Astrocyte of the hippocampus (primary cell): ENCODE measurements around the gene BIRC7.

Experiments
- DNase-seq: peaks from one replicate; pipeline ENCODE4 v3.0.0; 2011; ENCODE audit warnings: low read depth, low spot score

The BIRC7 gene, protein sequence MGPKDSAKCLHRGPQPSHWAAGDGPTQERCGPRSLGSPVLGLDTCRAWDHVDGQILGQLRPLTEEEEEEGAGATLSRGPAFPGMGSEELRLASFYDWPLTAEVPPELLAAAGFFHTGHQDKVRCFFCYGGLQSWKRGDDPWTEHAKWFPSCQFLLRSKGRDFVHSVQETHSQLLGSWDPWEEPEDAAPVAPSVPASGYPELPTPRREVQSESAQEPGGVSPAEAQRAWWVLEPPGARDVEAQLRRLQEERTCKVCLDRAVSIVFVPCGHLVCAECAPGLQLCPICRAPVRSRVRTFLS

DNA sequence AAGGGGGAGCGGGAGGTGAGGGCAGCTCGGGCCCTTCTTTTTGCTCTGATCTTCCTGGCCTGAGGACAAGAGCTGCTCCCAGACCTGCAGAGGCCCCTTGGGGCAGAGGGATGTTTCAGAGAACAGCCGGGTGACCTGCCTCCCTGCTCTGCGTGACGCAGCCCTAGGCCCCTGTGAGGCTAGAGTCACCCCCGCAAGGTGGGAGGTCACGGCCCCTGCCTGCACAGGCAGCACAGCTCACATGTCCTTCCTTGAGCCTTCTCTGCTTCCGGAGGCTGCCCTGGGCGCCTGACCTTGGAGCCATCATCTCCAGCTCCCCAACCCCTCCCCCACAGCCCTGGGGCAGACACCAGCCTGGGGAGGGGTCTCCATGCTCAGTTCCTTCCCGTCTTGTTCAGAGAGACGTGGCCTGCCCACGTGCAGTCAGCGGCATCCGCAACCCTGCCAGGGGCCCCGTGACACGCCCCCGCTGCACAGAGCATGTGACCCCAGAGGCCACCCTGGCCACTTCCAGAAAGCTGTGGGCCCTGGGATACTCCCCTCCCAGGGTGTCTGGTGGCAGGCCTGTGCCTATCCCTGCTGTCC, at the start of gene BIRC7:
Gene BIRC7 (plus strand): TSS at position 507 of the 585 bp plus-strand sequence. CDS start 192 bp downstream, outside the sequence.
- DNase-seq: no peak

- no peak for DNase-seq
These were observed 49.6 kb upstream of the BIRC7 start for GRCh38 chr20:63186084-63186483.

DNA sequence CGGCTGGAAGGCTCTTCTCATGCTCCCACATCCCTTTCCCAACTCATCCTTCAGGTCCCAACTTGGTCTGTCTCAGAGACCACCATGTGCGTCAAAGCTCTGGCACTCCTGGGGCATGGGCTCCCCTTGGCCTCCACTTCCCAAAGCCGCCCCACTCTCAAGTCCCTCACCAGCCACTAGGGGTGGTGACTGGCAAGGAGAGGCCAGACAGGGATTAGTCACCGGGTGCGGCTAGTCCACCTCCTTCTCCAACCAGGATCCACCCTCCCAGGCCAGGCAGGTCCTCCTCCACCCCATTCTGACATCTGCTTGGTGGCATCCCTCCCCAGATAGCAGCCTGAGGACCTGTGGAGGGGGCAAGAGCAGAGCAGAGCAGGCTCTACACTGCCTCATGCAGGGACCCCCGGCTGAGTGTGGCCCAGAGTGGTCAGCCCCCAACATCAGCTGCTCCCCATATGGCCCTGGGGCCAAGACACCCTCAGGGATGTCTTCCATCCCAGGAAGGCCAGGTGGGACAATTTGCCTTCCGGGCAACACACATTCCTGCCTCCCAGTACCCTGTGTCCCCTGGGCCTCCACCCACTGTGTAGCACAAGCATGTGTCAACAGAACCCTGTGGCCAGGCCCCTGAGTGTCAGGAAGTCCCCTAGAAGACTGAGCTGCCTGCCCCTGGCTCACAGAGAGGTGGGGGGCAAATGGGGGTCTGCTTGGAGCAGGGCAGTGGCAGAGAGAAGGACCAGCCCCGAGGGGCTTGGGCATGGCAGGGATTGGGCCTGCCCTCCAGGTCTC, 49.0 kb upstream of the BIRC7 start:
- DNase-seq: no peak

DNA sequence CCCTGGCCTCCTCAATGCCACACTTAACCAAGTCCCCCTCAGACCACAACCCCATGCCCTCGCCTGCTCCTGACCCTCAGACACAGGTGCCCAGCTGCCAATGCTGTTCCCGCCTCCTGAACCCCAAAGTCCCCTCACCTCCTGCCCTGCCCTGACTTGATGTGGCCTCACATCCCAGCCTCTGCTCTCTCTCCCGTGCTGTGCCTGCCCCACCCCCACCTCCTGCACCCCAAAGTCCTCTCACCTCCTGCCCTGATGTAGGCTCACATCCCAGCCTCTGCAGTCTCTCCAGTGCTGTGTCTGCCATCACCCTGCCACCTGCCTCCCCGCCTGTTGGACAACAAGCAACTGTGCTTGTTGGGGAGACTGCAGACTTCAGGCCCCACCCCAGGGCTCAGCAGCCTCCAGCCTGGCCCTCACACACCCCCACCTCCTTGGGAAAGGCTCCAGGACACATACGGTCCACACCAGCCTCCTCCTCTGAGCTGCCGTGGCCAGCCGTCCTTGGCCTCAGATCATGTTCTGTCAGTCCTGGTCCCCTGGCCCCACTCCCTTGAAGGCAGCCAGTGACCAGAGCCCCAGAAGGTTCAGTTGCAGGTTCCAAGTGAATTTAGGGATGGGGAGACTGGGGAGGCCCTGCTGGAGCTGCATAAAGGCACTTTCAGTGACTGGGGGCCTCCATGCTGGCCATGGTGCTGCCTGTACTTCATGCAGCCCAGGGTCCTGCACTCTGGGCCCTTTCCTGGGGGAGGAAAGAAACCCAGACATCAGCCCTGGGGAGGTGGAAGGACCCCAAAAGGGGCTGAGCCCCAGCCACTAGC, 48.2 kb upstream of the BIRC7 start:
- no peak for DNase-seq

DNA sequence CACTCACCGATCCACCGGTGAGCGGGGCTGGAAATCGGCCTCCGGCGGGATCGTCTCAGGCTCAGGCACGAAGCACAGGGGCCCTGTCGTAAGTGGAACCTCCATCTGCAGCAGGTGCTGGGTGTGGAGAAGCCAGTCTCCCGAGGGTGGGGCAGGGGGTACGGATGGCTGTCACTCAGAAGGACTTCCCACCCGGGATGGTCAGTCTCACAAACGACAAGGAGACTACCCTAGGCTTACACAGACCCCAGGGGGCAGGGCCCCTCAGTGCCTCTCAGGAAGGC, 47.6 kb upstream of the BIRC7 start:
- no peak for DNase-seq

- no peak for DNase-seq
These were observed 46.9 kb upstream of the BIRC7 start for GRCh38 chr20:63188641-63189321.

- DNase-seq: no peak
These were observed 46.4 kb upstream of the BIRC7 start for GRCh38 chr20:63189322-63189642.

DNA sequence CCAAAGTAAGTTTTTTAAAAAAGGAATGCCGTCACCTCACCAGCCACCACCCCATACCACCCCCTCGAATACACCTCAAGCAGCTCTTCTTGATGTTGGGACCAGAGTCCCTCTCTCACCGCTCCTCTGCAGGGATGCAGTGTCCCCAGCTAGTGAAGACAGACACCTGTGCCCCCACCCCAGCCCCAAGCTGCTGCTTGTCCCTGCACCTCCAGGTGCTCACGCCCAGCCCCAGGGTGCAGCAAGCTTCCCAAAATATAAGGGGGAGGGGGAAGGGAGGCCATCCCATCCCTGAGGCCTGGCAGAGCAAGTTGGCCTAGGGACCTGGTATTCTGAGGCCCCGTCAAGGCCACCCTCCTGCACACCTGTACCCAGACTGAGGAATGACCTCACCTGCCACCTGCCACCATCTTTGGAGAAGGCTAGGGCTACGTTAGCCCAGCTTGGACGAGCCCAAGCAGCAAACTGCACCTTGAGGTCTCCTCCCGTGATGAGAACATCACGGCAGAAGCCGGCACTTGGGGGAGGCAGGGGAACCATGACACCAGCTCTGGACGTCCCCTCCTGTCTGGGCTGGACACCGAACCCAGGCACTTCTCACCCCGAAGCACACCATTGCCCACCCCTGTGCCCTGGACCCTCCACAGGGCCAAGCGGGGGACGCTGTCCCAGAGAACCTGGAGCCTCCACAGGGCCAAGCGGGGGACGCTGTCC, 45.7 kb upstream of the BIRC7 start:
- DNase-seq: no peak

- no peak for DNase-seq
These were observed 44.9 kb upstream of the BIRC7 start for GRCh38 chr20:63190828-63191227.

DNA sequence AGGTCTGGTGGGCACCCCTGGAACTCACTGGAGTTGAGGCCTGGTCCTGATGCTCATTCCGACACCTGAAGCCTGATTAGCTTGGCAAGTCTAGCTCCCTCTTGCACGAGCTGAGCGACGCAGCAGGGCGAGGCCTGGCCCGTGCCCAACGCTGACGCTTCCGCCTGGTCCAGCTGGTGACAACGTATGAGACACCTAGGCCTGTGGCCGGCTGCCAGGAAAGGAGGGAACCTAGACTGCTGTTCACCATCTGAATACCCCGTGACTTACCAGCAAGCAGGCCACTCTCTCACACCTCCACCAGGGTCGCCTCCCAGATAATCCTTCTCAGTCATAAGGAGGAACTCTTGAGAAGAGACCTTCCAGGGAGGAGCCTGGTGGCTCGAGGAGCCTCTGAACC, 44.3 kb upstream of the BIRC7 start:
- no peak for DNase-seq

GRCh38 chr20:63192721-63193120, 43.0 kb upstream of the BIRC7 start:
- DNase-seq: no peak

DNA sequence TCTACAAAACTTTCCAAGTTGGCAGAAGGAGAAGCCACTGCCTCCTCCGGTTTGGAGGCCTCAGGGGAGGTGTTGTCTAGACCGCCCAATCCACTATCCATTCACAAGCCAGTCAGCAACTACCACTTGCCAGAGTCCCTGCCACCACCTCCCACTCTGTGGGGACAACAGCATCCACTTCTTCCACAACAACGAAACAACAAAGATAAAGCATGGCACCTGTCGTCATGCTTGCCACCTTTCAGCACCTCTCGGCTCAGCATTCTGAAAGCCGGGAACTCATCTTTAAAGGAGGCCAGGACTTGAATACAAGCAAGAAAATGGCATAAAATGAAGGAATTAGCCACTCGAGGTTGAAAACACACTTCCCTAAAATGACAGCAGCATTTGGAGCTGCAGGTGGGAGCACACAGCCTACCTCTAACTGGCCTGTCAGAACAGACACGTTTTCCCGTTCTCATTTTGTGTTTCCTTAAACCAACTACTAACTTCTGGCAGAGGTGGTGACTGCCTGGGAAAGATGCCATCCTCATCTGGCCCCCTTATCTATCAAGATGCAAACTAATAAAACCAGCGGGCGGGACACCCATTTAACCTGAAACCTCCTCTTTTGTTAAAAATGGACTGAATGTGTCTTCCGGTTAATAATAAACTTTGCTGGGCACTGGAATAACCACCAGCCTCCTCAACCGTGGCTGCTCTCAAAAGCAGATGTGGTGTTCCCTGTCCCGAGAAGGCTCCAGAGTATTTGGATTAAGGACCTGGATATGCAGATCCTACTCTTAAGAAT, 41.5 kb upstream of the BIRC7 start:
- DNase-seq: no peak

GRCh38 chr20:63194797-63195173, 40.9 kb upstream of the BIRC7 start:
- DNase-seq: no peak

GRCh38 chr20:63196768-63197470, 38.8 kb upstream of the BIRC7 start:
- DNase-seq: no peak

DNA sequence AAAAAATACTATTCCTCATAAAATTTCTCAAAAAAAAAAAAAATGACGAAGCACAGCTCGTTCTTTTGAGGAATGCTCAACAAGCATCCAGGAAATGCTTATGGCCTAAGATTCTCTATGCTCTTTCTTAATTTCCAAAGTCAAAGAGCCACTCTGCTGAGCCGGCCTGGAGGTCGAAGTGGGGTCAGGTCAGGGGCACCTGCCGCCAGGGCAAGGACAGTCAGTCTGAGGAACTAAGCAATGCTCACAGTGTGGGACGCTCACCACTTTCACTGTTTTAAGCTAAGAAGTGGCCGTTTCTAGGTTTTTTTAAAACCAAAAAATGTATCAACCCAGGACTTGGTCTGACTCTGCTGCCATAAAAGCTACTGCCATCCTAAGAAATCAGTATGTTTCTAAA, 37.1 kb upstream of the BIRC7 start:
- no peak for DNase-seq

DNA sequence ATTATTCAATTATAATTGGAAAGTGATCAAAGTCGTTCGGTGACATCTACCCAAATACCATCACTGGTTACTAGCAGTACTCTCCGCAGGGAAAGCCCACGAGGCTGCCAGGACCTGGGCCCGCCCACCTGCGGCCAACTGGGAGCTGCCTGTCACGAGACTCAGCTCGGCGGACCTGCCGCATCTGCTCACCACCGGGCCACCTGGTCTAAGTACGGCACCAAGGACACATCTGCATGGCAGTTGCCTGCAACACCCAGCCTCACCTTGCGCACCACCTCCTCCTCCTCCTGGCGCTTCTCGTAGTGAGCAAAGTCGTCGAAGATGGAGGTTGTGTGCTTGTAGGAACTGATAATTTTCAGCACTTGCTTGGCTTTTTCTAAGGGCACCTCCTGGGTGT, 33.7 kb upstream of the BIRC7 start:
- DNase-seq: no peak

GRCh38 chr20:63202811-63203526, 32.7 kb upstream of the BIRC7 start:
- DNase-seq: no peak

- DNase-seq: no peak
These were observed 31.3 kb upstream of the BIRC7 start for GRCh38 chr20:63204362-63204761.

DNA sequence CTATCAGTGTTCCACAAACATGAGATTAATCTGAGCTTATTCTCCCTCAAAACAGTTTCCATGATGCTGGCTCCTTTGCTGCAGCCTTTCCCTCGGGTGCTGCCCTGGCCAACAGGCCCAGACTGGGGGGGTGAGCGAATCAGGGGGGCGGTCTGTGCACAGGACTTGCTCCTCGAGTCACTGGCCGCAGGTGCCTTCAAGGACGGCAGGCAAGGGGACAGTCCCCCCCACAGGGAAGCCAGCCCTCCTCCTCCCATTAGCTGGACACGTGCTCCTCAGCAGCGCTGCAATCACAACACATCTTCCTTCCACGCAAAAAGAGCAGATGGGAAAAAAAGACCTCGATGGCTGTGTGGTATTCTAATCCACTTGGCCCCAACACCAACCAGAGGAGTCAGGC, 29.8 kb upstream of the BIRC7 start:
- DNase-seq: no peak
